GM19438 (cell line): ENCODE results near the gene NPR1.
"Not testable (repeated sequence)": the region's sequence is repeated elsewhere in the genome, so short reads cannot be mapped to it uniquely, and the experiment has no call there.

Experiments used
- ATAC-seq: cut with Tn5 transposase; IDR thresholded peaks from one replicate; pipeline ENCODE4 v1.9.1; 2021; ENCODE audit warnings: low read depth; ENCODE audit not compliant: unreplicated experiment

The NPR1 gene

DNA sequence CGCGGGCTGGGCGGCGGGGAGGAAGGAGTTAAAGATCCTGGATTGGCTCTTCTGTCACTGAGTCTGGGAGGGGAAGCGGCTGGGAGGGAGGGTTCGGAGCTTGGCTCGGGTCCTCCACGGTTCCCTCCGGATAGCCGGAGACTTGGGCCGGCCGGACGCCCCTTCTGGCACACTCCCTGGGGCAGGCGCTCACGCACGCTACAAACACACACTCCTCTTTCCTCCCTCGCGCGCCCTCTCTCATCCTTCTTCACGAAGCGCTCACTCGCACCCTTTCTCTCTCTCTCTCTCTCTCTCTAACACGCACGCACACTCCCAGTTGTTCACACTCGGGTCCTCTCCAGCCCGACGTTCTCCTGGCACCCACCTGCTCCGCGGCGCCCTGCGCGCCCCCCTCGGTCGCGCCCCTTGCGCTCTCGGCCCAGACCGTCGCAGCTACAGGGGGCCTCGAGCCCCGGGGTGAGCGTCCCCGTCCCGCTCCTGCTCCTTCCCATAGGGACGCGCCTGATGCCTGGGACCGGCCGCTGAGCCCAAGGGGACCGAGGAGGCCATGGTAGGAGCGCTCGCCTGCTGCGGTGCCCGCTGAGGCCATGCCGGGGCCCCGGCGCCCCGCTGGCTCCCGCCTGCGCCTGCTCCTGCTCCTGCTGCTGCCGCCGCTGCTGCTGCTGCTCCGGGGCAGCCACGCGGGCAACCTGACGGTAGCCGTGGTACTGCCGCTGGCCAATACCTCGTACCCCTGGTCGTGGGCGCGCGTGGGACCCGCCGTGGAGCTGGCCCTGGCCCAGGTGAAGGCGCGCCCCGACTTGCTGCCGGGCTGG, at the start of gene NPR1:
Gene NPR1 (plus strand): TSS at position 170 of the 818 bp plus-strand sequence. CDS start 421 bp downstream, at position 591.
- no peak for ATAC-seq

DNA sequence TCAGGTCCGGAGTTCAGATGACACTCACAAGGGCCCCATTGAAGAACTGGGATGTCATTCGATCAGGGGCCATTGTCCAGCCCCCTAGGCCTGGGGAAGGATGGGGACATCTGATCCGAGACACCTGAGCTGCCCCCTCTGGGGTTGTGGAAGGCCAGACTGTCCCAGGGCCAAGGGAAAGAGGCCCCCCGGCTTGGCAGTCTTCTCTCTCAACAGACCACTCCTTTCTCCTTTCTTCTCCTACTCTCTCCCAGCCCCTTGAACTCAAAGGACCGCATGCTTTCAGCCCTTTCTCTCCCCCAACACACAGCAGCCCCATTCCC, 49.2 kb upstream of the NPR1 start:
- no peak for ATAC-seq

DNA sequence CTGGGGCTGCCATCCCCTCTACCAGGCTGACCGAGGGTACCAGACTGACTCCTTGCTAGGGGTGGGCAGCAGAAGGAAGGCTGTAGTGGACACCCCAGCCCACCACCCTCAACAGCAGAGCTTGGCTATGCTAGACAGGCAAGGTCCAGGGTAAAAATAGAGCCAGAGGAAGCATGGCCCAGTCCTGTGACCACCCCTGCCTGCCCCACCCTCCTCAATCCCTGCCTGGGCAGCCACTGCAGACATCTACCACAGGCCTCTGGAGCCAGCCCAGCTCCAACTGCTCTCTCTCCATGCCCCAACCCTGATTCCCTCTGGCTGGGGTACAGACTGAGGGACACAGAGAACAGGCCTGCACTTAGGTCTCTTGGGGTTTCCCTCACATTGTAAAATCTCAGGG, 48.5 kb upstream of the NPR1 start:
- no peak for ATAC-seq

DNA sequence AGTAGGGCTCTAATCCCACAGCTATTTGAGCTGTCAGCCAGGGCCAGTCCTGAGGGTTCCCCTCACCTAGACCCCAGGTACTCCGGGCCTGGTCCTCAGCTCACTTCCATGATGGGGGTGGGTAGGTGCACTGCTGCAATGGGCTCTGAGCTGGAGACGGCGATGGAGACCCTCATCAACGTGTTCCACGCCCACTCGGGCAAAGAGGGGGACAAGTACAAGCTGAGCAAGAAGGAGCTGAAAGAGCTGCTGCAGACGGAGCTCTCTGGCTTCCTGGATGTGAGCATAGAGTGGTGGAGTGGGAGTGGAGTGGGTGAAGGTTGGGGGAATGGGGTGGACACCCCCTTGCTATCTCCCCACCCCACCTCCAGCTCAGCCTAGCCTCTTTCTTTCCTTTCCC, 48.1 kb upstream of the NPR1 start:
- ATAC-seq, result no peak

DNA sequence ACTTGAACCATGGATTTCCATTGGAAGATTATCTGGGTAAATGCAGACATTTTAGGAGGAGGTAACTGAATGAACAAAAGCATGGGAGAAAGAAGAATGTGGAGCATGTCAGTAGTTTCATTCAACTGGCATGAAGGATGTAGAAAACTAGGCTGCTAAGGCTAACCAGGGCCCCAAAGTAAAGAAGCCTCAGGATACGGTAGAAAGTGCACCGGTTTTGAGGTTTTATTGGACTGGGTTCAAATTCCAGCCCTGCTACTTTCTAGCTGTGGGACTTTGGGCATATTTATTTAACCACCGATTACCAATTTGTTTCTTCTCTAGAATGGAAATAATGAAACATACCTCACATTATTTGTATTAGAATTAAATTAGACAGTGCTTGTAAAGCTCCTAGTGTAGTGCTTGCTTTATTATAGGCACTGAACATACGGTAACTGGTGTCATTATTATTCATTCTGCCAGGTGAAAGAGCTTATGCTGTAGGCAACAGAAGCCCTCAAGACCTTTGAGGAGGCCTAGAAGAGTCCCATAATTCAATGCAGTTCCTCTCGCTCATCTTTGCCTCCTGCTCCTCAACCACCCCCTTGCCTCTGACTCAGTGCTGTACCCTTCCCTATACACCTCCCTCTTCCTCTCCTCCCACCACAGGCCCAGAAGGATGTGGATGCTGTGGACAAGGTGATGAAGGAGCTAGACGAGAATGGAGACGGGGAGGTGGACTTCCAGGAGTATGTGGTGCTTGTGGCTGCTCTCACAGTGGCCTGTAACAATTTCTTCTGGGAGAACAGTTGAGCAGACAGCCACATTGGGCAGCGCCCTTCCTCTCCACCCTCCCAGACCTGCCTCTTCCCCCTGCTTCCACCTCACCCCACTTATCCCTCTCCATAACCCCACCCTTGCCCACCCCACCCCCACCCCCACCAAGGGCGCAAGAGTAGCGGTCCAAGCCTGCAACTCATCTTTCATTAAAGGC, 47.2 kb upstream of the NPR1 start:
- no peak for ATAC-seq

DNA sequence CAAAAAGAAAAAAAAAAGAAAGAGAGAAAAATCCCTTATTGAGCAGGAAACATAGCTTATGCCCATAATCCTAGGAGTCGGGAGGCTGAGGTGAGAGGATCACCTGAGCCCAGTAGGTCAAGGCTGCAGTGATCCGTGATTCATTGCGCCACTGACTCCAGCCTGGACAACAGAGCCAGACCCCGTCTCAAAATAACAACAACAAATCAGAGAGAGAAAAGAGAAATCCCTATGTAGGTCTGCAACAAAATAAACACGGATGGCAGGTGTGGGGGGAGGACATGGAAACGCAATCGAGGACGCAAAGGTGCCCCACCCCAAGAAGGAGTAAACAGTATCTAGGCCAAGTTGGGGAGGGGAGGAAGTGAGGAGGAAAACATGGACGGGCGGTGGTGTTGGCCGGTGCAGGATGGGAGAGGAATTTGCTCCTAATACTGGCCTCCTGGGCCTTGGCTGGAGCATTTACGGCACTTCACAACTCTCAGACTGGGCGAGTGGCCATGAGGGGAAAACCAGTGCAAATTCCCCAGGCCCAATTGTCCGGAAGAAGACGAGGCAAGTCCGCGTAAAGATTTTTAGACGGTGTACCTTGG, 45.2 kb upstream of the NPR1 start:
- ATAC-seq, result no peak

DNA sequence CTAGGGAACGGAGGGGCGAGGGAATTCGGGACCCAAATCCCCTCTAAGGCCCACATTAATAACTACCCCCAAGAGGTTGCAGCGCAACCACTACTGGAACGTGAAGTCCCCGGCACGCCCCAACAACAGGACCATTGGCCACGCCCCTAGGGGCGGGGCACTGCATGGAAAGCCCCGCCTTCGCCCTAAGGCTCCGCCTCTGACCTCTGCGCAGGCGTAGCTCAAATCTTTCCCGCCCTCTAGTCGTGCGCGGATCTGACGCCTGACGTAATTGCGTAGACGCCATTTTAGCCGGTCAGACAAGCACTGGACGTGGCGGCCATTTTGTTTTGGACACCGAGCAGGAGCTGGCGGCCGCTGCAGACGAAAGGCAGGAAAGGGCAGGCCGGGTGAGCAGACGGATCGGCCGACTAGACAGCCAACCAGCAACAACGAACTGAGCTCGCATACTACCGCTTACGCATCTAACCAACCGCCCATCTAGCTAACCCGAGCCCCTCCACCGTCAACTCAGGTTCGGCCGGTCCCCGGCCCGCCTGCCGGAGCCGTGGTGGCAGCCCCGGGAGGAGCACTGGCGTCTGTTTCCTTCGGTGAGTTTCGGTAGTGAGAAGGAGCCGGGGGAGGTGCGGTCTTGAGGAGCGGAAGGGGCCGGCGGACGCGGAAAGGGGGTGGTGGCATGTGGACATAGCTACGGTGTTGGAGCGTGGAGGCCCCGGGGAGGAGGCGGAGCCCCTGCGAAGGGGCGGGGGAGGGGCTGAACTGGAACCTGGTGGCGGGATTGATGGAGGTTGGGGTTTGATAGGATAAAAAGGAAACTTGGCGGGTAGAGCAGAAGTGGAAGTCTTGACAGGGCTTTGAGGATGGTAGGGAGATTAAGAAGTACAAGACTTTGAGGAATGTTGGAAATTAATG, 44.5 kb upstream of the NPR1 start, which contains the start of gene CHTOP:
Gene CHTOP (plus strand): TSS at position 313 of the 912 bp plus-strand sequence. CDS start 2,523 bp downstream, outside the sequence.
- peak; percentile 88 for ATAC-seq

DNA sequence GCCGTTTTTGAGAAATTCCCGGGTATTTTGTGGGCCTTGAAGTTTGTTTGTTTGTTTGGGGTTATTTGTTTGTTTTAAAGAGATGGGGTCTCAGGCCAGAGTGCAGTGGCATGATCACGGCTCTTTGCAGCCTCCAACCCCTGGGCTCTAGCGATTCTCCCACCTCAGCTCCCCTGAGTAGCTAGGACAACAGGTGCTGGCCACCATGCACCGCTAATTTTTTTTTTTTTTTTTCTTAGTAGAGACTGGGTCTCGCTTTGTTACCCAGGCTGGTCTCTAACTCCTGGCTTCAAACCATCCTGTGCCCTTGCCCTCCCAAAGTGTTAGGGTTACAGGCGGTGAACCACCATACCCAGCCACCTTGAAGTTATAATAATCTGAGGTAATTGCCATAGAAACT, 42.6 kb upstream of the NPR1 start:
- ATAC-seq, result no peak

DNA sequence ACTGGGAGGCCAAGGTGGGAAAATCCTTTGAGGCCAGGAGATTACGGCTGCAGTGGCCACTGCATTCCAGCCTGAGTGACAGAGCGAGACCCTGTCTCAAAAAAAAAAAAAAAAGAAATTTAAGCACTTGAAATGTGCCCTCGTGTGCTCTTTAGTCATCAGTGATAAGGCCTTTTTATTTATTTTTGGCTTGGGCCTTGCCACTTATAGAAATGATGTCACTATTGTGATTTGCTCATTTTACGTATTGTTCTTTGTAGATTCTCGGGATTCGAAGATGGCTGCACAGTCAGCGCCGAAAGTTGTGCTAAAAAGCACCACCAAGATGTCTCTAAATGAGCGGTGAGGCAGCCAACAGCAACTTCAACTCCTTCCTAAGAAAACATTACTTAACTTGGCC, 42.2 kb upstream of the NPR1 start:
- no peak for ATAC-seq

DNA sequence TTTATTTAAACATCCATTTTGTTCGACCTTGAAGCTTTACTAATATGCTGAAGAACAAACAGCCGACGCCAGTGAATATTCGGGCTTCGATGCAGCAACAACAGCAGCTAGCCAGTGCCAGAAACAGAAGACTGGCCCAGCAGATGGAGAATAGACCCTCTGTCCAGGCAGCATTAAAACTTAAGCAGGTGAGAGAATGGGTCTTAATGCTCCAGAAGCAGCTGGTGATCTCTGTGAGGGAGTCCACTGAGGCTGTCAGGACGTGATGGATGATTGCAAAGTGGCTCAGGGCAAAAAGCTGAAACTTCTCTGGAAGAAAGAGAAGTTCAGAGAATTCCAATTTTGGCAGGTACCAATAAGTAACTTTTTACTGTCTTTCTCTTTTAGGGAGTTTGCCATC, 40.2 kb upstream of the NPR1 start:
- ATAC-seq, result no peak

DNA sequence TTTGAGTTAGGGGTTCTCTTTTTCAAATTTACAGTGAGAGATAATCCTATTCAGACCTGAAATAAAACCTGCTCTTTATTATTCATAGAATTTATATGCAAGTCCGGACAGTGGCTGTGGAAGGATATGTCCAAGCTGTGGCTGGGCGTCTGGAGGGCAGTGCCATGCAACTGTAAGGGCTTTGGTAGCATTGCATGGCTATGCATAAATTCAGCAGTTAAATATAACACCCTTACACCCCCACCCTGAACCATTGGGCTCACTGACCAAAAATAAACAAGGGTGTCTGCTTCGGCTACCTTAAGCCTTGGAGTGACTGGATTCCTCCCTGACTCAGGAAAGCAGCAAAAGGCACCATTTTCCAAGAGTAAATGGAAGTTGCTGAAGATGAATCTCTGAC, 39.2 kb upstream of the NPR1 start:
- no peak for ATAC-seq

DNA sequence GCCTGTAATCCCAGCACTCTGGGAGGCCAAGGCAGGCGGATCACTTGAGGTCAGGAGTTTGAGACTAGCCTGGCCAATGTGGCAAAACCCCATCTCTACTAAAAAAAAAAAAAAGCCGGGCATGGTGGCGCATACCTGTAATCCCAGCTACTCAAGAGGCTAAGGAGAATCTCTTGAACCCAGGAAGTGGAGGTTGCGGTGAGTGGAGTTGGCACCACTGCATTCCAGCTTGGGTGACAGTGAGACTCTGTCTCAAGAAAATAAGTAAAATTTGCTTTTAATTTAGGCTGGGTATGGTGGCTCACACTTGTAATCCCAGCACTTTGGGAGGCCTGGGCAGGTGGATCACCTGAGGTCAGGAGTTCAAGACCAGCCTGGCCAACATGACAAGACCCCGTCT, 38.3 kb upstream of the NPR1 start:
- ATAC-seq, result not testable (repeated sequence)

DNA sequence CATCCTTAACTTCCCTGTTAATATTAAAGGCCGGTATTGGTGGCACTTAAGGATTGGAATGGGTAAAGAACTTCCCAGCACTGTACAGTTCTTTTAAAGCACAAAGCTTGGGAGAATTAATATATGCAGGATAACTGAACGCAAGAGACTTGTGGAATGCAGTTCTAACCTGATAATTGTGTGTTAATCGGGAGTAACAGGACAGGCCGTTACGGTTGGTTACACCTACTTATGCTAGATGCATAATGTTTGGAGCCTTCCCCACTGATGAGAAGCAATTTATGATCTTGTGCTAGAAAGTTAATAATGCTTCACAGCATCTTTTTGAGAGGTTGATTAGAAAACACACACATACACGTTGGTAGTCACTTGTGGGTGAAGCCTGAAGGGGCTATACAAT, 37.6 kb upstream of the NPR1 start:
- ATAC-seq, result no peak

DNA sequence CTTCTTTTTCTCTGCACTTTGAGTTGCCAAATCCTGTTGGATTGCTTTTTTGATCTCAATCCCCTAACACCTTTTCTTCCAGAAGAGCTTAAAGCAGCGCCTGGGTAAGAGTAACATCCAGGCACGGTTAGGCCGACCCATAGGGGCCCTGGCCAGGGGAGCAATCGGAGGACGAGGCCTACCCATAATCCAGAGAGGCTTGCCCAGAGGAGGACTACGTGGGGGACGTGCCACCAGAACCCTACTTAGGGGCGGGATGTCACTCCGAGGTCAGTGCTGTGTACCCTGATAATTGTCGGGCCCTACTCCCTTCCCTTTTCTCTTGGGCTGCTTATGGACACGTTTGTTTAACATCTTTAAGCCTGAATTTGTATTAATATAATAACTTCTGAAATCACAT, 36.3 kb upstream of the NPR1 start:
- ATAC-seq, result no peak

DNA sequence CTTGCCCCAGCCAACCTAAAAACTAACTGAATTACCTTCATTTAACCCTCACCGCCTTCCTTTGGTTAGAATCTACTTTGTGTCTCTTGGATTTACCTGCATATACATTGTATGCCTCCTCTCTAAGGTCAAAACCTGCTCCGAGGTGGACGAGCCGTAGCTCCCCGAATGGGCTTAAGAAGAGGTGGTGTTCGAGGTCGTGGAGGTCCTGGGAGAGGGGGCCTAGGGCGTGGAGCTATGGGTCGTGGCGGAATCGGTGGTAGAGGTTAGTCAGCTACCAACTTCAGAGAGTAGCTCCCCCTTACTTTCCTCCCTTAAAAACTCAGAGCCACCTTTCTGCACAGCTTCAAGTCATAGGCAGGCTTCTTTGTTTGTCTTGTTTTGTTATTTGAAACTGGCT, 35.4 kb upstream of the NPR1 start:
- ATAC-seq, result no peak

DNA sequence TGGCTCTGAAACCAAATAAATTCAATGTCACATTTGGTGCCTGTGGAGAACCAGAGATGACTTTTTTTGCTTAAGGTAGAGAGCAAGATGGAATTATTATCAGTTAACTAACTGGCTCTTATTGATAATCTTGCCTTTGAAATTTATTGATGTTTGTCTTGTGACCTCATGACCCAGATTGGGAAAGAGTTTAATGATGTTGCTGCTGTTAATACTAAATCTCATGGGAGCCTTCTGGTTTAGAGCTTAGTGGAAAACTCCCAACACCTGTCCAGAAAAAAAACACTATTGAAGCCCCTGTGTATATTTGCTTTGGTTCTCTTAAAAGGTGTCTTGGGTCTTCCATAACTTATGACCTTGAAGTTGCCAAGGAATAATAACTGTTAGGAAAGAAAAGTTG, 34.7 kb upstream of the NPR1 start:
- no peak for ATAC-seq

DNA sequence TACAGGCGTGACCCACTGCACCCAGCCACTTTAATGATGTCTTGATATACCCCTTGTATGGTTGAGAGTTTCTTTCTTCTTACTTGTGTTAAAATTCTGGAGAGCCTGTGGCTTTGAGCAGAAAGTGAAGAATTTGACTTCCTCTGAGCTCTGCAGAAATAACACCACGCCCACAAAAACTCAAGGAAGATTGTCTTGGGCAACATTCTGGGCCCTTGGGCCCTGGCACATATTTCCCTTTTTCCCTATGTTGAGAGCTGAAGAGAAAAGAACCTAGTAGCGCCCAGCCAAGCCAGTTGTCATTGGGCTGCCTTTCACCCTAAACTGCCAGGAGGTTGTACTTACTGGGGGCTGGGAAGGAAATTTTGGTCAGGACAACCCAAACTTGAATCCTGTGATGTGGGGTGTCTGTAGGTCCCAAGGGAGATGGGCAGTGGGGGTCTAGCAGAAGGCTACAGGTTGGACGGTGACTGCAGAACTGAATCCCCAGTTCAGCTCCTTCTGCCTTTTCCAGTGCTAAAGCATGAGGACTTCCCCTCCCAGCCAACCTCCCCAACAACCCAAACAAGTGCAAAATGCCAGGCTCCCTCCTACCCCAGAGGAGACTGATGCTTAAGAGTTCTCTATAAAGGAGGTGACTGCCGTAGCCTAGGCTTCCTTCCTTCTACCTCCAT, 31.7 kb upstream of the NPR1 start:
- no peak for ATAC-seq

DNA sequence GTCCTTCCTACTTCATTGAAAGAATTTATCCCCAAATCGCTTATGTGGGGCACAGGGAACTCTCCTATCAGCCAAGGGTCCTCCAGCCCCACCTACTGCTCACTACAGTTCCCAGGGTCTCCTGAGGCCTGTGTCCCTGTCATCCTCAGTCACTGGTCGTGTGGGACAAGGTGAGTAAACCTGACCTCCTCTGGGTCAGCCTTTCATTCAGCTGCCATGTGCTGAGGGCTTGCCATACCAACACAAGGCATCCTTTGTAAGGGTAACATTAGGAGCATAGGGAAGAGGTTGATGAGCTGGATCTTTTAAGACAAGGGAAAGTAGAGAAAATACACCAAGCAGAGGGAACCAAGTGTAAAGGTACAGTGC, 31.2 kb upstream of the NPR1 start:
- ATAC-seq, result no peak

DNA sequence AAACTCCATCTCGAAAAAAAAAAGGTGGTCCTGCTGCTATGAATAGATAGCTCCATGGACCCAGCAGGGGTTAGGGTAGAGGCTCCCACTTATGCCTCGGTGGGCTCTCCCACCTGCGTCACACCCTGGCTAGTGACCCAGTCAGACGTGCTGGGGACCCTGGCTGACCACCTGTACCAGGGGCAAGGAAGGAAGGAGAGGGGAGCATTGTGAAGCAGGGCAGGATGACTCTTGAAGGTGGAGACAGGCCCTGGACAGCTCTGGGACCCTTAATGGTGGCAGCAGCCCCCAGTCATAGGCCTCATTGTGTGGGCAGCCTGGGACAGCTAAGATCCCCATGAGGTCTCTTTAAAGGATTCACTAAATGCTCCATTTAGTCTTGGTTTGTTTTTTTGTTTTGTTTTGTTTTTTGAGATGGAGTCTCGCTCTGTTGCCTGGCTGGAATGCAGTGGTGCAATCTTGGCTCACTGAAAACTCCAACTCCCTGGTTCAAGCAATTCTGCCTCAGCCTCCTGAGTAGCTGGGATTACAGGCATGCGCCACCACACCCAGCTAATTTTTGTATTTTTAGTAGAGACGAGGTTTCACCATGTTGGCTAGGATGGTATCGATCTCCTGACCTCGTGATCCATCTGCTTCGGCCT, 30.4 kb upstream of the NPR1 start:
- ATAC-seq, result no peak
